HG03442 (cell line): ENCODE data around the gene UBTF.

Source experiments
- ATAC-seq: cut with Tn5 transposase; IDR thresholded peaks from one replicate; pipeline ENCODE4 v1.9.1; 2021; ENCODE audit warnings: mild to moderate bottlenecking, moderate library complexity; ENCODE audit not compliant: unreplicated experiment

Gene UBTF

GRCh38 chr17:44219616-44220212, at the start of gene UBTF:
UBTF (minus strand) TSS chr17:44219675; CDS start chr17:44218229, 1,446 bp downstream.
- ATAC-seq: peak; percentile 4

- ATAC-seq: no peak
These were observed 49.4 kb upstream of the UBTF start for GRCh38 chr17:44268709-44269534.

- no peak for ATAC-seq
These were observed 48.5 kb upstream of the UBTF start, which contains the start of gene SLC4A1 for GRCh38 chr17:44267818-44268490. SLC4A1 (minus strand) TSS chr17:44268135; CDS start chr17:44262866, 5,269 bp downstream.

GRCh38 chr17:44267165-44267455, 47.6 kb upstream of the UBTF start:
- no peak for ATAC-seq

- no peak for ATAC-seq
These were observed 47.1 kb upstream of the UBTF start for GRCh38 chr17:44266402-44267164.

GRCh38 chr17:44263345-44263902, 43.9 kb upstream of the UBTF start:
- ATAC-seq: no peak

GRCh38 chr17:44262654-44263225, 43.3 kb upstream of the UBTF start:
- no peak for ATAC-seq

GRCh38 chr17:44260296-44260695, 40.8 kb upstream of the UBTF start:
- ATAC-seq: no peak

- no peak for ATAC-seq
These were observed 39.4 kb upstream of the UBTF start for GRCh38 chr17:44258811-44259351.

GRCh38 chr17:44257815-44258760, 38.6 kb upstream of the UBTF start:
- ATAC-seq: no peak

- ATAC-seq: no peak
These were observed 37.2 kb upstream of the UBTF start for GRCh38 chr17:44256671-44257070.

GRCh38 chr17:44255915-44256314, 36.4 kb upstream of the UBTF start:
- ATAC-seq: no peak

GRCh38 chr17:44254361-44255095, 35.1 kb upstream of the UBTF start:
- no peak for ATAC-seq

- ATAC-seq: no peak
These were observed 33.5 kb upstream of the UBTF start for GRCh38 chr17:44253006-44253405.

GRCh38 chr17:44251062-44251461, 31.6 kb upstream of the UBTF start:
- no peak for ATAC-seq

- ATAC-seq: no peak
These were observed 30.2 kb upstream of the UBTF start for GRCh38 chr17:44249501-44250246.

GRCh38 chr17:44247876-44248736, 28.6 kb upstream of the UBTF start:
- no peak for ATAC-seq
